ENCODE measurements around the gene CTSW.

CTSW gene

DNA sequence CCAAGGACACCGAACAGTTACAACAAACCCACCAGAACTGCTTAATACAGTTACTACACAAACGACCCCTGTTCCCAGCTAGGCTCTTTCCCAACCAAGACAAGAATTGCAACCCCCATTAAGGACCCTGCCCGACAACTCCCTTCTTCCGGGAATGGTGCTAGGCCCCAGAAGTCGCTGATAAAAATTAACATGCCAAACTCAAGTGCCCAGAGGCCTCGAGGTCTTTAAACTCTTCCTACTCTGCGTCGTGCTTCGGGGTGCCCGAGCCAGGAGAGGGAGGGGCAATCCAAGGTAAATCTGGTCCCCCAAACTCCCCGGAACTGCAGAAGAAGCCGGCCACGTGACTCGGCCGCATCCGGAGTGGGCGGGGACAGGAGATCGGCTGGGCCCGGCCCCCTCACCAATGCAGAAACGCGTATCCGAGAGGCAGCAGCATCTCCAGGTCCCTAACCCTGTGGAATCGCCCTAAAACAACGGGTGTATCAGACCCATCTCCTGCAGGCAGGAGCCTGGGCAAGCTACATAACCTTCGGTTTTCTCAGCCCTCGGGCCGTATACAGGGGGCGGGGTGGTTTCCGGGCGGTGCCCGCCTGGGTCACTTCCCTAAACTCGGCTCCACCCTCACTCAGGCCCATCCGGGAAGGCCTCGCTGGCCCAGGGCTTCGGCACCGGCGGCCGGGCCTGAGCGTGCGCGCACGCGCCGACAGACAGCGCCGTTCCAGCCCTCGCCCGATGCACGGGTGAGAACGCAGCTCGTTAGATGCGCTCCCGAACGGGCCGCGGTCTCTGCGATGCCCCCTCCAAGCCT lies 22.7 kb upstream of the CTSW start:
- DNase-seq, result peak; percentile 90

DNA sequence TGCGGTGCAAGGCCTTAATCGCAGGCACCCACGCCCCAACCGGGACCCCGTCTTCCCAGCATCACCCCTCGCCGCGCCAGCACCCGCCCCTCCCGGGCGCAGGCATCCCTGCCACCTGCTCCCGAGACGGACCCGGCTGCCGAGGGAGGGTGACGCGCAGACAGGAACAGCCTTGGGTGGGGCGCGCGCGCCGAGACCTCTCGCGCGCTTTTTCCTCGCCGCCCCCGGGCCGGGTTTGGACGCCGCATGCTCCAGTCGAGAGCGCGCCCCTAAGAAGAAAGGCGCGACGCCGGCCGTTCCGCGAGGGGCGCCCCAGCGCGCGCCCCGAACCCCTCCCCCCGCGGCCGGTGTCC lies 22.2 kb upstream of the CTSW start:
- peak; percentile 71 for DNase-seq

GRCh38 chr11:65857853-65858680 lies 21.6 kb upstream of the CTSW start, which contains the start of gene CFL1:
Gene CFL1, minus strand, starts transcription at chr11:65858180. Its CDS starts 81 bp downstream, at chr11:65858099.
- peak; percentile 98 for DNase-seq

GRCh38 chr11:65858681-65859087 lies 21.0 kb upstream of the CTSW start:
- DNase-seq, result no peak

DNA sequence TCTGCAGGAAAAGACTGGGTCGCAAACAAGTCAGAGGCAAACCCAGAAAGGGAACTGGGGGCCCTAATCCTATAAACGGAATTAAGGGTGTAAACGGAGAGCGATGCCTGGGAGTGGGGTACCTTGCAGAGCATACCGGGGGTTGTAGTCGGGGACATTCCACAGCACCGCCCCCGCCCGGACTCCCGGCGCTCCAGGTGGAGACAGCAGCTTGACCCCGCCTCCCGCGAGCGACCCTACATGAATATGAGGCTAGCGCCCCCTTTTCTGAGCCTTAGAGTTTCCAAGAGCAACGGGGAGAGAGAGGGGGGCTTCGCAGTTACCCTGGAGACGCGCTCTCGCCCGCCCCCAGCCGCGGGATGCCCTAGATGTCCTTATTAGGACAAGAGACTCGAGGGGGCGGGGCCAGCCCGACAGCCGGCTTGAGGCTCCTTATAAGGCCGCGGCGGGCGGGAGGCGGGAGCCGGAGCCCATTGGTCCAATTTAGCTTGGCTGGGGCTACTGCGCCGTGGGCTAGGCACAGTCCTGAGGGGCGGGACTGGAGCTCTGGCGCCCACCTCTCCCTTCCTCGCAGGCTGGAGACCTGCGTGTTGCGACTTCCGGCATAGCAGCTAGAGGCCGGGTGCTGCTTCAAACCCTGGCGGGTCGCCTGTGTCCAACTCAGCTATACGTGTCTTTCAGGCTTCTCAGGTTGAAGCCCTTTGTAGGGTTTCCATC lies 20.4 kb upstream of the CTSW start:
- DNase-seq, result peak; percentile 99

DNA sequence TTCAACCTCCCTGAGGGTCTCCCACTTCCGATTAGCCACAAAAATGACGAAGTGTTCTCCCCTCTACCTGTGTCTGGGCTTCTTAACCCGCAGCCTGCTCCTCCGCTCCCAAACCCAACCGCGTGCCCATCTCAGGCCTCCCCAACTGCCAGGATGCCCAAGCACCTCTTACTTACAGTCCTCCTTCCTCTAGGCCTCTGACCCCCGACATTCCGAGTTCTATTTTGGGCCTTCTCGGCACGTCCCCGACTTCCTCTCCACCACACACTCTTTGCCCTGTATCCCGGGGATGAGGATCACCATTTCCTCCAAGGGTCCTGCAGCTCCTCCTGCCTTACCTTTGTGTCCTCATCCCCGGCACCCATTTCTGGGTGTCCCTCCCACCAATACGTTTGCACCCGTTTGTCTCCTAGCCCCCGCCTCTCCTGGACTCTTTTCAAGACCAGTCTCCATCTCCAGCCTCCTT lies 19.8 kb upstream of the CTSW start:
- no peak for DNase-seq

DNA sequence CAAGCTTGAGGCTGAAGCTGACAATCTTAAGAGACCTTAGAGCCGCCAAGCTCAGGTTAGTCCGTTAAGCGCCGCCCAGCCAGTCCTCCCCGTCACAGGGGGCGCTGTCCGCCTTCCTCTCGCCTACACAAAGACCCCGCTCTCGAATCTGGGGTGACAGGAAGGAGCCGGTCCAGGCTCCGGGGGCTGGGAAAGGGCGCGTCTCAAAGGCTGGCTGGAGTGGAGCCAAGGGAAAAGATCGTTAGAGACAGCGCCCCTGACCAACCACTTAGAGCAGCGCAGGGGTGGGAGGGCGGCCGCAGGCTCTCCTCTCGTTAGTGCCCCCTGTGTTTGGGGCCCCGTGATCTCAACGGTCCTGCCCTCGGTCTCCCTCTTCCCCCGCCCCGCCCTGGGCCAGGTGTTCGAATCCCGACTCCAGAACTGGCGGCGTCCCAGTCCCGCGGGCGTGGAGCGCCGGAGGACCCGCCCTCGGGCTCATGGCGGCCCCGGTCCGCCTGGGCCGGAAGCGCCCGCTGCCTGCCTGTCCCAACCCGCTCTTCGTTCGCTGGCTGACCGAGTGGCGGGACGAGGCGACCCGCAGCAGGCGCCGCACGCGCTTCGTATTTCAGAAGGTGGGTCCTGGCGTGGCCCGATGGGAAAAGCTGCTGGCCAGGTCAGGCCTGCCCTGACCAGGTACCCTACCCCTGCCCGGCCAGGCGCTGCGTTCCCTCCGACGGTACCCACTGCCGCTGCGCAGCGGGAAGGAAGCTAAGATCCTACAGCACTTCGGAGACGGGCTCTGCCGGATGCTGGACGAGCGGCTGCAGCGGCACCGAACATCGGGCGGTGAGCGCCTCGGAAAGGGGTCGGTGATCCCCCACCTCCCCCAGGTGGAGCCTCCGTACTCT lies 19.1 kb upstream of the CTSW start, which contains the start of gene MUS81:
MUS81 (plus strand) TSS at position 156 of the 887 bp plus-strand sequence; CDS start at position 477, 321 bp downstream.
- DNase-seq, result peak; percentile 99

DNA sequence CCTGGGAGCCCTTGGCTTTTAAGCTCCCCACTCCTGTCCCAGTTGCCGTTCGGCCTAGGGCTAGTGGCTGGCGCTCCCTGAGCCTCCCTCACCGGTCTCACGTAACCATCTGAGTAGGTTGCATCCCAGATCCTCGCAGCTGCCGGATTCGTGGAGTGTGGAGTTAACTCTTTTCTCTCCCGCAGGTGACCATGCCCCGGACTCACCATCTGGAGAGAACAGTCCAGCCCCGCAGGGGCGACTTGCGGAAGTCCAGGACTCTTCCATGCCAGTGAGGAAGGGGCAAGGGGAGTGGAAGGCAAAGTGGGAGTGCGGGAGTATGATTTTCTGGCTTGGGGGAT lies 18.5 kb upstream of the CTSW start:
- peak; percentile 57 for DNase-seq

GRCh38 chr11:65861533-65862183 lies 18.0 kb upstream of the CTSW start:
- DNase-seq, result no peak

GRCh38 chr11:65862191-65862735 lies 17.4 kb upstream of the CTSW start:
- no peak for DNase-seq

- no peak for DNase-seq
Measured at GRCh38 chr11:65862941-65863888, 16.4 kb upstream of the CTSW start.

- no peak for DNase-seq
Measured at GRCh38 chr11:65863889-65864705, 15.5 kb upstream of the CTSW start.

- no peak for DNase-seq
Measured at GRCh38 chr11:65864706-65865471, 14.7 kb upstream of the CTSW start.

- DNase-seq, result no peak
Measured at GRCh38 chr11:65865550-65866172, 14.0 kb upstream of the CTSW start.

GRCh38 chr11:65866509-65867283 lies 12.9 kb upstream of the CTSW start:
- DNase-seq, result no peak

GRCh38 chr11:65867284-65868071 lies 12.2 kb upstream of the CTSW start:
- peak; percentile 65 for DNase-seq
